OCI-LY3 (cell line): ENCODE measurements around the gene LAMC1.

Experiments used
- H2AFZ ChIP-seq: fragments of 200-600, 300-600 bp; shearing (Covaris generic); 2 replicates; pipeline ENCODE4 v1.6.0; 2014; ENCODE audit warnings: antibody characterized with exemption, low read depth, low read length
- H3K27ac ChIP-seq: fragments of 200-600, 300-600 bp; sonication (generic); 2 replicates; pipeline ENCODE4 v1.5.1; 2014; ENCODE audit warnings: mild to moderate bottlenecking, low read length, moderate library complexity, mixed read lengths
- H3K27me3 ChIP-seq: fragments of 200-600, 300-600 bp; sonication (generic); 2 replicates; pipeline ENCODE4 v1.6.1; 2014; ENCODE audit warnings: low read depth, low read length, mixed read lengths
- H3K36me3 ChIP-seq: fragments of 200-600, 300-600 bp; sonication (generic); replicated peaks from 2 replicates; pipeline ENCODE3; 2014; ENCODE audit warnings: low read depth, low read length, mixed read lengths
- H3K4me1 ChIP-seq: fragments of 300-600, 200-600 bp; sonication (generic); 2 replicates; pipeline ENCODE4 v1.6.1; 2014; ENCODE audit warnings: low read length, mixed read lengths
- H3K4me2 ChIP-seq: fragments of 200-600, 300-600 bp; sonication (generic); 2 replicates; pipeline ENCODE4 v1.6.1; 2014; ENCODE audit warnings: low read length, mixed read lengths
- H3K4me3 ChIP-seq: fragments of 300-600, 200-600 bp; sonication (generic); 2 replicates; pipeline ENCODE4 v1.5.1; 2014; ENCODE audit warnings: antibody characterized with exemption, mild to moderate bottlenecking, low read length, moderate library complexity
- H3K79me2 ChIP-seq: fragments of 300-600, 200-600 bp; shearing (Covaris generic); 2 replicates; pipeline ENCODE4 v1.6.1; 2014; ENCODE audit warnings: mild to moderate bottlenecking, low read length, mixed read lengths
- H3K9ac ChIP-seq: fragments of 300-600, 200-600 bp; shearing (Covaris generic); 2 replicates; pipeline ENCODE4 v1.6.0; 2014; ENCODE audit warnings: mild to moderate bottlenecking, low read length, moderate library complexity
- H3K9me3 ChIP-seq: fragments of 200-600, 300-600 bp; shearing (Covaris generic); 2 replicates; pipeline ENCODE4 v1.6.1; 2014; ENCODE audit warnings: low read length, mixed read lengths; ENCODE audit not compliant: insufficient read depth
- H4K20me1 ChIP-seq: fragments of 200-600, 300-600 bp; sonication (generic); 2 replicates; pipeline ENCODE4 v1.6.1; 2016; ENCODE audit warnings: low read length, mixed read lengths; ENCODE audit not compliant: insufficient read depth
- EZH2phosphoT487 ChIP-seq: fragments of 200-600 bp; shearing (Covaris generic); IDR thresholded peaks from 2 replicates; pipeline ENCODE4 v1.6.1; 2018; ENCODE audit warnings: antibody characterized with exemption, mixed run types, low read depth
- TF ChIP-seq, protein P1 (sequence below): fragments of 200-600, 300-600 bp; sonication (generic); IDR thresholded peaks from 2 replicates; pipeline ENCODE4 v1.5.1; 2014; ENCODE audit warnings: antibody characterized with exemption, low read length, low read depth

The LAMC1 gene

DNA sequence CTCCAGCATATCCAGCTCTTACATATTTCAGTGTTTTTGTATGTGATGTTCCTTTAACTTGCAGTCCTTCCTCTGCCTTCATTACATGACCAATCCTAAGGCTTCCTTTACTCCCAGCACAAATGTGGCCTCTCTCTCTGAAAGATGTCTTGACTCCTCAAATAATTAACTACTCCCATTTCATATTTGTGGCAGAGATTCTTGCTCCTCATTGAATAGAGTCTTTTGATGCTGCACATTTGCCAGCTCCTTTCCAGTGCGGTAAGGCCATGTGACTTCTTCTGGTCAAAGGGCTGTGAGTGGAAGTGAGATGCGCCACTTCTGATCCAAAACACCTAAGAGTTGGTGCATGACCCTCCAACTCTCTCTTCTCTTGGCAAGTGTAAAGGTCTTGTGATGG lies 19.1 kb upstream of the LAMC1 start:
- TF ChIP-seq EZH2phosphoT487 = no peak
- TF ChIP-seq, protein P1, sequence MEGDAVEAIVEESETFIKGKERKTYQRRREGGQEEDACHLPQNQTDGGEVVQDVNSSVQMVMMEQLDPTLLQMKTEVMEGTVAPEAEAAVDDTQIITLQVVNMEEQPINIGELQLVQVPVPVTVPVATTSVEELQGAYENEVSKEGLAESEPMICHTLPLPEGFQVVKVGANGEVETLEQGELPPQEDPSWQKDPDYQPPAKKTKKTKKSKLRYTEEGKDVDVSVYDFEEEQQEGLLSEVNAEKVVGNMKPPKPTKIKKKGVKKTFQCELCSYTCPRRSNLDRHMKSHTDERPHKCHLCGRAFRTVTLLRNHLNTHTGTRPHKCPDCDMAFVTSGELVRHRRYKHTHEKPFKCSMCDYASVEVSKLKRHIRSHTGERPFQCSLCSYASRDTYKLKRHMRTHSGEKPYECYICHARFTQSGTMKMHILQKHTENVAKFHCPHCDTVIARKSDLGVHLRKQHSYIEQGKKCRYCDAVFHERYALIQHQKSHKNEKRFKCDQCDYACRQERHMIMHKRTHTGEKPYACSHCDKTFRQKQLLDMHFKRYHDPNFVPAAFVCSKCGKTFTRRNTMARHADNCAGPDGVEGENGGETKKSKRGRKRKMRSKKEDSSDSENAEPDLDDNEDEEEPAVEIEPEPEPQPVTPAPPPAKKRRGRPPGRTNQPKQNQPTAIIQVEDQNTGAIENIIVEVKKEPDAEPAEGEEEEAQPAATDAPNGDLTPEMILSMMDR = no peak
- no peak overlapping the region for H3K27ac ChIP-seq
- no peaks in the 10 kb centered on the region for H4K20me1 ChIP-seq
- H3K79me2 ChIP-seq = no peaks in the 10 kb centered on the region
- H3K9ac ChIP-seq = no peak overlapping the region
- no peak overlapping the region for H2AFZ ChIP-seq
- no peaks in the 10 kb centered on the region for H3K4me1 ChIP-seq
- no peaks in the 10 kb centered on the region for H3K36me3 ChIP-seq
- H3K4me2 ChIP-seq = no peak overlapping the region
- no peaks in the 10 kb centered on the region for H3K9me3 ChIP-seq
- H3K27me3 ChIP-seq = no peaks in the 10 kb centered on the region
- no peak overlapping the region for H3K4me3 ChIP-seq

DNA sequence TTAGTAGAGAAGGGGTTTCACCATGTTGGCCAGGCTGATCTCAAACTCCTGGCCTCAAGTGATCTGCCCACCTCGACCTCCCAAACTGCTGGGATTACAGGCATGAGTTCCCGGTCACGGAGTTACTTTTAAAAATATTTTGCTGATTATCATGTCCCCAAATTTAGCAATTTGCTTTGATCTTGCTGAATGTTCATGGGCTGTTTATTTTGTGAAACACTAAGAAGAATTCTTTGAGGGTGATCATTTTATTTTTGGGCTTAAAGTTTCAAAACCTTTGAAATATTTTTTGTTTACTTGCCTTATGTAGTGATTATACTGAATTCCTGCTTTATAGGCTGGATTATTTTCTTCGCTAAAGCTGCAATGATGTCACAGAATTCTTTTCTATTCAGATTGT lies 11.4 kb upstream of the LAMC1 start:
- no peaks in the 10 kb centered on the region for H3K4me1 ChIP-seq
- no peak overlapping the region for H3K27ac ChIP-seq
- H3K9ac ChIP-seq = no peak overlapping the region
- no peak overlapping the region for H3K4me3 ChIP-seq
- no peaks in the 10 kb centered on the region for H3K9me3 ChIP-seq
- no peaks in the 10 kb centered on the region for H4K20me1 ChIP-seq
- no peaks in the 10 kb centered on the region for H3K36me3 ChIP-seq
- peaks cover 24% of the 10 kb centered on the region for H3K27me3 ChIP-seq
- H2AFZ ChIP-seq = no peak overlapping the region
- H3K79me2 ChIP-seq = no peaks in the 10 kb centered on the region
- TF ChIP-seq EZH2phosphoT487 = no peak
- H3K4me2 ChIP-seq = no peak overlapping the region

DNA sequence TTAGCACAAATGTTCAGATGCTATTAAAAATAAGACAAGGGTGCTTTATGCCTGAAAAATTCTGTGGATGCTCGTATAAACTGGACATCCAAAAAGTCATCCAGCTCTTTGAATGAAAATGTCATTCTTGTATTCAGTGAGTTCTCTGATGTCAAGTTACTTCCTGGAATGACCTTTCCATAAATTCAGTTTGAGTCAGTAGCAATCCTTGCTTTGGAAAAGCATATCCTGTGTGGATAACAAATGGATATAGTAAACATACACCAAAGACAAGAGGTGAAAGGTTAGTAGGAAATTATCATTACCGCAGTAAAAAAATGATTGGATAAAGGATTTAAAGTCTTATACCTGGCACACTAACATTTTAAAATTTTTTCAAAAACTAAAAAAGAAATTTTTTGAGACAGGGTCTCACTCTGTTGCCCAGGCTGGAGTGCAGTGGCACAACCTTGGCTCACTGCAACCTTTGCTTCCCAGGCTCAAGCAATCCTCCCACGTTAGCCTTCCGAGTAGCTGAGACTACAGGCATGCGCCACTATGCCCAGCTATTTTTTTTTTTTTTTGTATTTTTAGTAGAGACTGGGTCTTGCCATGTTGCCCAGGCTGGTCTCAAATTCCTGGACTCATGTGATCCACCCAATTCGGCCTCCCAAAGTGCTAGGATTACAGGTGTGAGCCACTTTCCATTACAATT lies 10.8 kb upstream of the LAMC1 start:
- no peaks in the 10 kb centered on the region for H4K20me1 ChIP-seq
- H3K4me2 ChIP-seq = no peak overlapping the region
- no peak overlapping the region for H3K4me3 ChIP-seq
- peaks cover 26% of the 10 kb centered on the region for H3K27me3 ChIP-seq
- no peak overlapping the region for H3K27ac ChIP-seq
- no peak overlapping the region for H2AFZ ChIP-seq
- no peaks in the 10 kb centered on the region for H3K36me3 ChIP-seq
- no peaks in the 10 kb centered on the region for H3K79me2 ChIP-seq
- TF ChIP-seq EZH2phosphoT487 = no peak
- TF ChIP-seq, protein P1 = no peak
- no peaks in the 10 kb centered on the region for H3K4me1 ChIP-seq
- H3K9ac ChIP-seq = no peak overlapping the region
- H3K9me3 ChIP-seq = no peaks in the 10 kb centered on the region

DNA sequence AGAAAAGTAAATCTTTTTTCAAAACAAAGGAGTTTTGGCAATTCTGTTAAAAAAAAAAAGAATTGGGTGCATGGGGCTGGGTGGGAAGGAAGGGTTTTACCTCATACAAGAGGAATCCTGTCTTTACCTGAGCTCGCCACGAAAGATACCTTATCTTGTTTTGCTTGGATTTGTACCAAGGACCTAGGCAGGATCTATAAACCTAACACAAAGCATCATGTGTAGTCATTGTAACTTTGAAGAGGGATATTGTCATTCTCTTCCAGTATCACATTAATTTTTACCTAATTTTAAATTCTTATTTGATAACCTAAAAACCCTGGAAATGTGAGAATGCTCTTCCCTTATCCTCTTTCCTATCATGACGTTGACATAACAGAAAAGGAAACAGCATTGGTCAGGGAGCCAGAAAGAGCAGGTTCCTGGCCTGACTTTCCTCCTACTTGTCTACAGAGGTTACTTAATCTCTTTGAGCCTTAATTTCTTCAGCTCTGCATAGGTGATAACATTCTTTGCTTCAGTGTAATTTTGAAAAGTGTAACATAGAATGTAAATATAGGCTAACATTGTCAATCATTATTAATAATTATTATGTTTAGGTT lies 4.0 kb upstream of the LAMC1 start:
- Histone ChIP-seq H3K27ac (no peak overlapping the region), H2AFZ (no peak overlapping the region), H3K27me3 (peaks cover 16% of the 10 kb centered on the region; the same call in 1 of the 2 replicates), H3K4me3 (no peak overlapping the region), H3K4me1 (peaks cover 7% of the 10 kb centered on the region), H3K9me3 (no peaks in the 10 kb centered on the region), H3K79me2 (peaks cover 3% of the 10 kb centered on the region), H3K9ac (no peak overlapping the region), H3K36me3 (no peaks in the 10 kb centered on the region), H4K20me1 (peaks cover under 1% of the 10 kb centered on the region; the same call in 1 of the 2 replicates), H3K4me2 (no peak overlapping the region)
- TF ChIP-seq EZH2phosphoT487 = no peak
- TF ChIP-seq, protein P1 = no peak
